Glutamatergic neuron (in vitro differentiated cells): ENCODE results near the gene NAV2. TPM values are rescaled to one million over a fixed set of nuclear protein-coding genes. Genes with fewer than 3 reads are reported as not detected.
A peak's percentile ranks its signal among the peaks of the same experiment; 100 is the strongest.

Experiments used
- DNase-seq: peaks from one replicate; pipeline ENCODE4 v3.0.0; 2022
- H3K27ac Mint-ChIP-seq: one replicate; pipeline ENCODE4 v1.8.0; 2020; ENCODE audit warnings: mild to moderate bottlenecking, mixed read lengths, inconsistent platforms; ENCODE audit not compliant: unreplicated experiment
- H3K27me3 Mint-ChIP-seq: one replicate; pipeline ENCODE4 v1.8.0; 2020; ENCODE audit warnings: mild to moderate bottlenecking, moderate library complexity, mixed read lengths, inconsistent platforms; ENCODE audit not compliant: unreplicated experiment
- H3K36me3 Mint-ChIP-seq: one replicate; pipeline ENCODE4 v1.8.0; 2020; ENCODE audit warnings: mild to moderate bottlenecking, mixed read lengths, inconsistent platforms; ENCODE audit not compliant: unreplicated experiment
- H3K4me1 Mint-ChIP-seq: one replicate; pipeline ENCODE4 v1.8.0; 2020; ENCODE audit warnings: mild to moderate bottlenecking, low read depth, mixed read lengths, inconsistent platforms; ENCODE audit not compliant: unreplicated experiment
- H3K4me3 Mint-ChIP-seq: one replicate; pipeline ENCODE4 v1.8.0; 2020; ENCODE audit warnings: mild to moderate bottlenecking, mixed read lengths, inconsistent platforms; ENCODE audit not compliant: unreplicated experiment
- H3K9me3 Mint-ChIP-seq: one replicate; pipeline ENCODE4 v1.8.0; 2020; ENCODE audit warnings: mild to moderate bottlenecking, moderate library complexity, mixed read lengths, inconsistent platforms; ENCODE audit not compliant: unreplicated experiment
- total RNA-seq: library from RNA; stranded (reverse); fragmentation: NEBNext Ultra II Directional; extraction: Animal tissue kit (Norgen Biotek cat#: 25700); gene quantifications from one replicate; pipeline ENCODE4 v1.2.1, GENCODE V29; 2021; ENCODE audit not compliant: unreplicated experiment
- TF ChIP-seq, protein P1 (sequence below): fragments of 200-600 bp; sonication (generic); IDR thresholded peaks from one replicate; pipeline ENCODE4 v1.5.0; 2021; ENCODE audit not compliant: partially characterized antibody, unreplicated experiment

NAV2 gene
- total RNA-seq, 1 donor from 2014 or later: 117 TPM

DNA sequence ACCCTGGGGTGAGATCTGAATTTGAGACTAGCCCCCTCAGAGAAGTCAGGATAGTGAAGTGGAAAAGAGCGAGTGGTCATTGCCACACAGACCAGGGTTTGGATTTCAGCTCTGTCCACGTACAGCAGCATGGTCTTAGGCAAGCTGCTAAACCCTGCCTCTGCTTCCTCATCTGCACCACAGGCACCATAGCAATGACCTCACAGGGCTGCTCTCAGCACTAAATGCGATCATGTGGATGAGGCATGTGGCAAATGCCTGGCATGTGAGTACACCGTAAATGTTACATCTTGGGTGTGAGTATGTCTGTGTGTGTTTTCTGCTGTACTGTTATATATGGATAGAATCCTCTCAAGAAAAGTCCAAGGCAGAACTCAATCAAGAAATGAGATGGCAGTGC is 15.8 kb downstream of the NAV2 start:
- H3K27me3 Mint-ChIP-seq: peaks cover 10% of the 10 kb centered on the region
- H3K4me3 Mint-ChIP-seq: no peak overlapping the region
- H3K27ac Mint-ChIP-seq: no peak overlapping the region
- peaks cover 6% of the 10 kb centered on the region for H3K9me3 Mint-ChIP-seq
- H3K36me3 Mint-ChIP-seq: peaks cover 4% of the 10 kb centered on the region
- H3K4me1 Mint-ChIP-seq: peaks cover 9% of the 10 kb centered on the region
- DNase-seq: no peak
- TF ChIP-seq, protein P1, sequence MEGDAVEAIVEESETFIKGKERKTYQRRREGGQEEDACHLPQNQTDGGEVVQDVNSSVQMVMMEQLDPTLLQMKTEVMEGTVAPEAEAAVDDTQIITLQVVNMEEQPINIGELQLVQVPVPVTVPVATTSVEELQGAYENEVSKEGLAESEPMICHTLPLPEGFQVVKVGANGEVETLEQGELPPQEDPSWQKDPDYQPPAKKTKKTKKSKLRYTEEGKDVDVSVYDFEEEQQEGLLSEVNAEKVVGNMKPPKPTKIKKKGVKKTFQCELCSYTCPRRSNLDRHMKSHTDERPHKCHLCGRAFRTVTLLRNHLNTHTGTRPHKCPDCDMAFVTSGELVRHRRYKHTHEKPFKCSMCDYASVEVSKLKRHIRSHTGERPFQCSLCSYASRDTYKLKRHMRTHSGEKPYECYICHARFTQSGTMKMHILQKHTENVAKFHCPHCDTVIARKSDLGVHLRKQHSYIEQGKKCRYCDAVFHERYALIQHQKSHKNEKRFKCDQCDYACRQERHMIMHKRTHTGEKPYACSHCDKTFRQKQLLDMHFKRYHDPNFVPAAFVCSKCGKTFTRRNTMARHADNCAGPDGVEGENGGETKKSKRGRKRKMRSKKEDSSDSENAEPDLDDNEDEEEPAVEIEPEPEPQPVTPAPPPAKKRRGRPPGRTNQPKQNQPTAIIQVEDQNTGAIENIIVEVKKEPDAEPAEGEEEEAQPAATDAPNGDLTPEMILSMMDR: no peak

DNA sequence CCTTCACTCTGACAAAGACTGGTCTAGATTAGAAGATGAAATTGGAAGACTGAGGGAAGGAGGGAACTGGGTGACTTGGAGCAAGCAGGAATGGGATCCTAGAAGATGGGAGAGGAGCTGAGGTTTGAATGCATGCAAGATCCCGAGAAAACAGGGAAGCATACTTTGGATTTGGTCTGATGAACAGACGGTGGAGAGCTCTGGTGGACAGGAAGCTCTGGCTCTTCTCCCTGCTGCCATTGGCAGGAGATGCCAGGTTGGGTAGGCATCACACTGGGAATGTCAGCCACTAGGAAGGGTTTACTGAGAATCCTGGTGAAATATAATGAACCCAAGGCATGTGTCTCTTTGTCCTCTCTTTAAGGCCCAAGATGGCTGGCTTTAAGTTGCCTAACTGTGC is 16.5 kb downstream of the NAV2 start:
- TF ChIP-seq, protein P1: no peak
- peaks cover 4% of the 10 kb centered on the region for H3K36me3 Mint-ChIP-seq

DNA sequence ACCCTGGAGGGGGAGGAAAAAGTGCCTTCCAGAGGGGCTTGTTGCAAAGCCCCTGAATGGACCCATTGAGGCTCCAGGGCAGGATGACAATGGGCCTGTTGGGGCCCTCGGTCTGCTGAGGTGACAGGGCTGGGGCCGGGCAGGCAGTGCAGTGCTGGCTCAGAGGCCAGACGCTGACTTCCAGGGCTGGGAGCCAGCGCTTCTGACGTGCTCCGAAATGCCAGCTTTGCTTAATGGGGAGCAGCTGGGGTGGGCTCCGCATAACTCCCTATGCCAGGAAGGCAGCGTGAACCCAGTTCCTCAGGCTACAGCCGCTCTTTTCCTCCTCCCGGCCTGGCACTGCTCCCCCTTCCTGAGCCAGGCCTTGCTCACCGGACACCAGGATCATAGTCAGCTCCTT is 17.7 kb downstream of the NAV2 start:
- no peak overlapping the region for H3K4me3 Mint-ChIP-seq
- H3K27me3 Mint-ChIP-seq: peaks cover 7% of the 10 kb centered on the region
- TF ChIP-seq, protein P1: no peak
- peaks cover 9% of the 10 kb centered on the region for H3K9me3 Mint-ChIP-seq
- peaks cover 15% of the 10 kb centered on the region for H3K4me1 Mint-ChIP-seq
- peaks cover 4% of the 10 kb centered on the region for H3K36me3 Mint-ChIP-seq
- no peak overlapping the region for H3K27ac Mint-ChIP-seq
- no peak for DNase-seq

More for the DNA sequence above, 16.5 kb downstream of the NAV2 start:
- H3K27ac Mint-ChIP-seq: no peak overlapping the region
- H3K4me1 Mint-ChIP-seq: peaks cover 7% of the 10 kb centered on the region
- peaks cover 7% of the 10 kb centered on the region for H3K27me3 Mint-ChIP-seq
- H3K9me3 Mint-ChIP-seq: peaks cover 7% of the 10 kb centered on the region
- no peak overlapping the region for H3K4me3 Mint-ChIP-seq
- DNase-seq: no peak

DNA sequence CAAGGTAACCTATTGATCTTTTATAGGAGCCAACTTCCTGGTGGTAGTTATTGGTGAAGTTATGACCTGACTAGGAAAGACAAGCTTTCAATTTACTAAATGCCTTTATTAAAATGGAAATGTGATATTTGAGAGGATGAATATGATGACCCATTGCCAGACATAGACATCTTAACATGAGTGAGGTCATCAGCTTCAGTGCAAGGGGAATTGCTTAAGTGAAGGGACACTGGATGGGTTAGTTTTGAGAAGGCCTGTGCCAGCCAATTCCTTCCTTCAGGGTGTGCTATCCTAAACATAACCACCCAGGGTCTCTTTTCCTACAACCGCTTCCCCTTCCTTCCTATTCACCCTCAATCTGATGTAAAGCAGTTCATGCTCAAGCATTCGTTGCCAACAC is 21.5 kb downstream of the NAV2 start:
- Mint-ChIP-seq H3K9me3 (peaks cover 13% of the 10 kb centered on the region), H3K27me3 (peaks cover 9% of the 10 kb centered on the region), H3K4me1 (peaks cover 50% of the 10 kb centered on the region), H3K4me3 (no peak overlapping the region), H3K27ac (no peak overlapping the region), H3K36me3 (no peaks in the 10 kb centered on the region)
- TF ChIP-seq, protein P1: no peak
- no peak for DNase-seq

DNA sequence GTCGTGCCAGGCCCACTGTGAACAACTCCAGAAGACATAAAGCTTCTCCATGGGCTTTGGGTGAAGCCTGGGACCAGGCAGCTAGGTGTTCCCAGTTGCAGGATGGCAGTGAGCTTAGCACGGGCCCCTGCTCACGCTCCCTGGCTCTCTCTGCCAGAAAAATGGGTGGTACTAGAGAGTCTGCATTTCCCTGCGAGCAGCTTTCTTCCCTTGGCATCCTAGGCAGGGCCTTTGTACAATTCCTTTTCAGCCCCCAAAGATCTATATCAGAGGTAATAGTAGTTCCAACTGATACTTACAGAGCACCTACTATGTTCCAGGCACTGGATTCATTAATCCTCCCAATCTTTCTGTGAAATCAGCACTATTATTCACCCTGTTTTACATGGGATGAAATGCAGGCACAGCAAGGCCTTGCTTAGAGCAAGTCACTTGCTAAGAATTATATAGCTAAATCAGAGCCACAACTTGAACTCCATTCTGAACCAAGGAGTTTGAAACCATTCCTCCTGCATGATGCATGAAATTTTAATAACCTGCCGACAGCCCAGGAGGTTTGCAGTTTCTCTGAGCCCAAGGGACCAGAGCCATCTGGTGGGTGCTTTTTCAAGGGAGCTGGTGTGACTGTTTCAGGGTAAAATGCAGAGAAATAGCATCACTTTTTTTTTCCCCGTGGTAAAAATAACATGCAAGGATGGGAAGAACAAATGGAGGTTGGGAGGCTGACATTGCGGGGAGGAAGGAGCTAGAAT is 22.7 kb downstream of the NAV2 start:
- Mint-ChIP-seq H3K4me3 (peak overlapping the region; percentile 83), H3K27me3 (peaks cover 9% of the 10 kb centered on the region), H3K9me3 (peaks cover 13% of the 10 kb centered on the region), H3K4me1 (peaks cover 60% of the 10 kb centered on the region), H3K36me3 (no peaks in the 10 kb centered on the region), H3K27ac (peak overlapping the region; percentile 95)
- no peak for DNase-seq
- TF ChIP-seq, protein P1: no peak
